Neural progenitor cell (in vitro differentiated cells): ENCODE results near the gene PRDM15. TPM values are rescaled to one million over a fixed set of nuclear protein-coding genes. Genes with fewer than 3 reads are reported as not detected.

Source experiments
- DNase-seq: peaks from one replicate; pipeline ENCODE4 v3.0.0-alpha.2; 2016; ENCODE audit warnings: low spot score
- H2AFZ ChIP-seq: fragments of 200-600 bp; sonication (generic); replicated peaks from 2 replicates; pipeline ENCODE4 v1.6.1; 2016; ENCODE audit warnings: antibody characterized with exemption
- H3F3A ChIP-seq: fragments of 200-600 bp; sonication (generic); 2 replicates; pipeline ENCODE4 v1.6.1; 2016; ENCODE audit warnings: antibody characterized with exemption, low read depth
- H3K27ac ChIP-seq: fragments of 200-600 bp; sonication (generic); 2 replicates; pipeline ENCODE4 v1.5.1; 2016; ENCODE audit warnings: mild to moderate bottlenecking
- H3K27me3 ChIP-seq: fragments of 200-600 bp; sonication (generic); 2 replicates; pipeline ENCODE4 v1.6.1; 2016; ENCODE audit warnings: mild to moderate bottlenecking, moderate library complexity
- H3K36me3 ChIP-seq: fragments of 200-600 bp; sonication (generic); 2 replicates; pipeline ENCODE4 v1.5.1; 2016
- H3K4me1 ChIP-seq: fragments of 200-600 bp; sonication (generic); 2 replicates; pipeline ENCODE4 v1.6.1; 2016; ENCODE audit warnings: mixed run types
- H3K4me2 ChIP-seq: fragments of 200-600 bp; sonication (generic); 2 replicates; pipeline ENCODE4 v1.6.1; 2016
- H3K4me3 ChIP-seq: fragments of 200-600 bp; sonication (generic); 2 replicates; pipeline ENCODE4 v1.5.1; 2016
- H3K79me2 ChIP-seq: fragments of 200-600 bp; sonication (generic); 2 replicates; pipeline ENCODE4 v1.6.1; 2016; ENCODE audit warnings: low read depth
- H3K9ac ChIP-seq: fragments of 200-600 bp; sonication (generic); 2 replicates; pipeline ENCODE4 v1.6.1; 2016
- H3K9me3 ChIP-seq: fragments of 200-600 bp; sonication (generic); 2 replicates; pipeline ENCODE4 v1.5.1; 2016; ENCODE audit warnings: low read depth
- H4K20me1 ChIP-seq: fragments of 200-600 bp; sonication (generic); 2 replicates; pipeline ENCODE4 v1.6.1; 2016; ENCODE audit warnings: low read depth
- H3K27ac Mint-ChIP-seq: 3 replicates; pipeline ENCODE4 v1.8.0; 2021; ENCODE audit warnings: mixed read lengths
- H3K27me3 Mint-ChIP-seq: 2 replicates; pipeline ENCODE4 v1.8.0; 2022; ENCODE audit warnings: low read depth, mild to moderate bottlenecking, inconsistent platforms, moderate library complexity, mixed read lengths; ENCODE audit not compliant: insufficient read depth
- H3K36me3 Mint-ChIP-seq: 3 replicates; pipeline ENCODE4 v1.8.0; 2021; ENCODE audit warnings: mixed read lengths
- H3K4me1 Mint-ChIP-seq: 3 replicates; pipeline ENCODE4 v1.8.0; 2021; ENCODE audit warnings: mixed read lengths
- H3K4me3 Mint-ChIP-seq: 3 replicates; pipeline ENCODE4 v1.8.0; 2021; ENCODE audit warnings: mild to moderate bottlenecking, moderate library complexity, mixed read lengths
- H3K9me3 Mint-ChIP-seq: 3 replicates; pipeline ENCODE4 v1.8.0; 2020; ENCODE audit warnings: mixed read lengths
- CTCF ChIP-seq: fragments of 200-600 bp; sonication (generic); IDR thresholded peaks from 2 replicates; pipeline ENCODE4 v1.5.1; 2017; ENCODE audit warnings: antibody characterized with exemption, mild to moderate bottlenecking
- EZH2 ChIP-seq: fragments of 200-600 bp; sonication (generic); IDR thresholded peaks from 2 replicates; pipeline ENCODE4 v1.6.1; 2017; ENCODE audit warnings: antibody characterized with exemption, mild to moderate bottlenecking, moderate library complexity
- EZH2phosphoT487 ChIP-seq: fragments of 200-600 bp; sonication (generic); IDR thresholded peaks from 2 replicates; pipeline ENCODE4 v1.6.1; 2017; ENCODE audit warnings: antibody characterized with exemption
- total RNA-seq: library from RNA; depleted of rRNA; stranded (reverse); fragments of >200 nt; gene quantifications from 2 replicates; pipeline ENCODE4 v1.2.3, GENCODE V29; 2015; ENCODE audit warnings: low replicate concordance

The PRDM15 gene
- total RNA-seq, 1 donor from 2014 or later = 9.0 TPM

- H3K9ac ChIP-seq = no peak overlapping the region
- H3F3A ChIP-seq = peaks cover 4% of the 10 kb centered on the region
- no peaks in the 10 kb centered on the region for H3K36me3 ChIP-seq
- no peak overlapping the region for H3K4me3 Mint-ChIP-seq
- peaks cover 30% of the 10 kb centered on the region for H3K4me1 Mint-ChIP-seq
- H3K4me3 ChIP-seq = no peak overlapping the region
- H3K4me2 ChIP-seq = no peak overlapping the region
- H3K79me2 ChIP-seq = no peaks in the 10 kb centered on the region
- DNase-seq = no peak
- H3K9me3 Mint-ChIP-seq = no peaks in the 10 kb centered on the region
- no peaks in the 10 kb centered on the region for H4K20me1 ChIP-seq
- H3K4me1 ChIP-seq = peaks cover 42% of the 10 kb centered on the region
- peaks cover 2% of the 10 kb centered on the region for H3K27me3 Mint-ChIP-seq
- TF ChIP-seq EZH2 = no peak
- TF ChIP-seq CTCF = no peak
- no peak for TF ChIP-seq EZH2phosphoT487
- no peaks in the 10 kb centered on the region for H3K9me3 ChIP-seq
- H2AFZ ChIP-seq = no peak overlapping the region
- H3K27ac ChIP-seq = no peak overlapping the region
- H3K27me3 ChIP-seq = no peaks in the 10 kb centered on the region
- peaks cover 5% of the 10 kb centered on the region for H3K36me3 Mint-ChIP-seq
- no peak overlapping the region for H3K27ac Mint-ChIP-seq
Measured at GRCh38 chr21:41894922-41895557, 15.9 kb upstream of the PRDM15 start.

GRCh38 chr21:41894511-41894910 lies 15.4 kb upstream of the PRDM15 start:
- DNase-seq = no peak
- Histone ChIP-seq H3F3A (peaks cover 4% of the 10 kb centered on the region), H2AFZ (no peak overlapping the region), H3K4me3 (no peak overlapping the region), H3K9ac (no peak overlapping the region), H3K27me3 (no peaks in the 10 kb centered on the region), H3K4me2 (no peak overlapping the region), H3K27ac (no peak overlapping the region), H3K36me3 (no peaks in the 10 kb centered on the region), H4K20me1 (no peaks in the 10 kb centered on the region), H3K4me1 (peaks cover 38% of the 10 kb centered on the region), H3K9me3 (no peaks in the 10 kb centered on the region), H3K79me2 (no peaks in the 10 kb centered on the region)
- Mint-ChIP-seq H3K4me3 (no peak overlapping the region), H3K36me3 (peaks cover 5% of the 10 kb centered on the region), H3K27me3 (peaks cover 2% of the 10 kb centered on the region), H3K27ac (no peak overlapping the region), H3K9me3 (no peaks in the 10 kb centered on the region), H3K4me1 (peaks cover 28% of the 10 kb centered on the region)
- TF ChIP-seq CTCF = no peak
- no peak for TF ChIP-seq EZH2phosphoT487
- TF ChIP-seq EZH2 = no peak

GRCh38 chr21:41892726-41893125 lies 13.6 kb upstream of the PRDM15 start:
- Histone ChIP-seq H3K4me1 (peaks cover 25% of the 10 kb centered on the region), H3F3A (peaks cover 4% of the 10 kb centered on the region), H3K4me3 (no peak overlapping the region), H3K4me2 (no peak overlapping the region), H3K9me3 (no peaks in the 10 kb centered on the region), H3K36me3 (no peaks in the 10 kb centered on the region), H3K27me3 (no peaks in the 10 kb centered on the region), H4K20me1 (no peaks in the 10 kb centered on the region), H3K9ac (no peak overlapping the region), H3K27ac (no peak overlapping the region), H3K79me2 (no peaks in the 10 kb centered on the region), H2AFZ (no peak overlapping the region)
- peaks cover 7% of the 10 kb centered on the region for H3K27me3 Mint-ChIP-seq
- TF ChIP-seq EZH2 = no peak
- H3K4me1 Mint-ChIP-seq = peaks cover 13% of the 10 kb centered on the region
- H3K27ac Mint-ChIP-seq = no peak overlapping the region
- no peak overlapping the region for H3K4me3 Mint-ChIP-seq
- H3K36me3 Mint-ChIP-seq = peaks cover 5% of the 10 kb centered on the region
- no peaks in the 10 kb centered on the region for H3K9me3 Mint-ChIP-seq
- DNase-seq = no peak

- no peak for DNase-seq
- Histone ChIP-seq H3K27ac (no peak overlapping the region), H3K9me3 (no peaks in the 10 kb centered on the region), H3K9ac (no peak overlapping the region), H3K4me3 (no peak overlapping the region), H3K27me3 (no peaks in the 10 kb centered on the region), H3K79me2 (no peaks in the 10 kb centered on the region), H2AFZ (no peak overlapping the region), H3F3A (no peaks in the 10 kb centered on the region), H3K36me3 (no peaks in the 10 kb centered on the region), H4K20me1 (no peaks in the 10 kb centered on the region), H3K4me1 (peaks cover 11% of the 10 kb centered on the region), H3K4me2 (no peak overlapping the region)
- Mint-ChIP-seq H3K9me3 (no peaks in the 10 kb centered on the region), H3K4me1 (peaks cover 4% of the 10 kb centered on the region), H3K27ac (peak overlapping the region; percentile 50), H3K27me3 (peaks cover 7% of the 10 kb centered on the region), H3K4me3 (no peak overlapping the region), H3K36me3 (peaks cover 4% of the 10 kb centered on the region)
- TF ChIP-seq EZH2phosphoT487 (no peak), EZH2 (no peak), CTCF (no peak)
Measured at GRCh38 chr21:41891132-41891531, 12.0 kb upstream of the PRDM15 start.
